HFFc6 (cell line): ENCODE results near the gene INPP5J. TPM values are rescaled to one million over a fixed set of nuclear protein-coding genes. Genes with fewer than 3 reads are reported as not detected.
A peak's percentile ranks its signal among the peaks of the same experiment; 100 is the strongest.
"Not testable (repeated sequence)": the region's sequence is repeated elsewhere in the genome, so short reads cannot be mapped to it uniquely, and the experiment has no call there.

Source experiments
- DNase-seq: peaks from one replicate; pipeline ENCODE4 v3.0.0-alpha.2; 2018
- H3K27ac Mint-ChIP-seq: 2 replicates; pipeline ENCODE4 v1.8.0; 2020; ENCODE audit warnings: mild to moderate bottlenecking, mixed read lengths
- H3K27me3 Mint-ChIP-seq: 2 replicates; pipeline ENCODE4 v1.8.0; 2021; ENCODE audit warnings: mild to moderate bottlenecking, moderate library complexity, mixed read lengths; ENCODE audit not compliant: insufficient read depth
- H3K36me3 Mint-ChIP-seq: 2 replicates; pipeline ENCODE4 v1.8.0; 2021; ENCODE audit warnings: low read depth, mixed read lengths
- H3K4me1 Mint-ChIP-seq: 2 replicates; pipeline ENCODE4 v1.8.0; 2020; ENCODE audit warnings: low read depth, mixed read lengths
- H3K4me3 Mint-ChIP-seq: 2 replicates; pipeline ENCODE4 v1.8.0; 2020; ENCODE audit warnings: mild to moderate bottlenecking, moderate library complexity, mixed read lengths
- H3K9me3 Mint-ChIP-seq: 2 replicates; pipeline ENCODE4 v1.8.0; 2020; ENCODE audit warnings: mild to moderate bottlenecking, mixed read lengths
- CTCF ChIP-seq: fragments of 200-600 bp; sonication (generic); IDR thresholded peaks from 2 replicates; pipeline ENCODE4 v1.5.0; 2021; ENCODE audit warnings: antibody characterized with exemption, mild to moderate bottlenecking
- total RNA-seq, 6 experiments: library from RNA; stranded (reverse); fragmentation: NEBNext Ultra II Directional; extraction: Animal tissue kit (Norgen Biotek cat#: 25700); gene quantifications; 2 replicates in 1 of 6; 3 replicates in 5 of 6; pipeline ENCODE4 v1.2.3, GENCODE V29; 2021

Gene INPP5J
- total RNA-seq, 6 experiments from 2014 or later: 0.69 to 1.6 (median 1.0) TPM

GRCh38 chr22:31161386-31161785 is 38.6 kb downstream of the INPP5J start:
- no peak for DNase-seq
- Mint-ChIP-seq H3K9me3 (no peaks in the 10 kb centered on the region), H3K36me3 (peaks cover 23% of the 10 kb centered on the region), H3K4me1 (peaks cover 38% of the 10 kb centered on the region), H3K27me3 (no peaks in the 10 kb centered on the region), H3K27ac (peak overlapping the region; percentile 94; the same call in 1 of the 2 replicates), H3K4me3 (peak overlapping the region; percentile 98)
- no peak for TF ChIP-seq CTCF

- DNase-seq: no peak
- H3K36me3 Mint-ChIP-seq: peaks cover 23% of the 10 kb centered on the region
- no peaks in the 10 kb centered on the region for H3K9me3 Mint-ChIP-seq
- peak overlapping the region; percentile 21; the same call in 1 of the 2 replicates for H3K27ac Mint-ChIP-seq
- H3K4me1 Mint-ChIP-seq: peaks cover 37% of the 10 kb centered on the region
- H3K27me3 Mint-ChIP-seq: no peaks in the 10 kb centered on the region; the same call in 1 of the 2 replicates
- H3K4me3 Mint-ChIP-seq: peak overlapping the region; percentile 98
- peak; percentile 59 for TF ChIP-seq CTCF
Observed at GRCh38 chr22:31162015-31162765, 39.4 kb downstream of the INPP5J start.

GRCh38 chr22:31170971-31171370 is 48.2 kb downstream of the INPP5J start:
- H3K4me1 Mint-ChIP-seq: peaks cover 47% of the 10 kb centered on the region
- H3K27ac Mint-ChIP-seq: no peak overlapping the region
- no peaks in the 10 kb centered on the region; the same call in none of the 2 replicates for H3K27me3 Mint-ChIP-seq
- 0 out of 2 replicates have a peak, but pooled peaks have one; percentile 8 for TF ChIP-seq CTCF
- H3K4me3 Mint-ChIP-seq: no peak overlapping the region
- no peaks in the 10 kb centered on the region for H3K9me3 Mint-ChIP-seq
- no peak for DNase-seq
- H3K36me3 Mint-ChIP-seq: peaks cover 17% of the 10 kb centered on the region

- Mint-ChIP-seq H3K36me3 (peaks cover 18% of the 10 kb centered on the region), H3K4me1 (peaks cover 51% of the 10 kb centered on the region), H3K27ac (peak overlapping the region; percentile 97)
- DNase-seq, H3K27me3 Mint-ChIP-seq, H3K9me3 Mint-ChIP-seq, H3K4me3 Mint-ChIP-seq: not testable (repeated sequence)
Observed at GRCh38 chr22:31171734-31172133, 49.0 kb downstream of the INPP5J start.

- peaks cover 59% of the 10 kb centered on the region for H3K4me1 Mint-ChIP-seq
- H3K4me3 Mint-ChIP-seq: peak overlapping the region; percentile 76
- peaks cover 14% of the 10 kb centered on the region for H3K36me3 Mint-ChIP-seq
- H3K9me3 Mint-ChIP-seq: no peaks in the 10 kb centered on the region
- no peaks in the 10 kb centered on the region; the same call in 1 of the 2 replicates for H3K27me3 Mint-ChIP-seq
- peak; percentile 90 for DNase-seq
- H3K27ac Mint-ChIP-seq: peak overlapping the region; percentile 97
- no peak for TF ChIP-seq CTCF
Observed at GRCh38 chr22:31173386-31174145, 50.8 kb downstream of the INPP5J start.

GRCh38 chr22:31176923-31177322 is 54.2 kb downstream of the INPP5J start:
- H3K27me3 Mint-ChIP-seq: no peaks in the 10 kb centered on the region; the same call in 1 of the 2 replicates
- H3K4me1 Mint-ChIP-seq: peaks cover 59% of the 10 kb centered on the region
- TF ChIP-seq CTCF: no peak
- DNase-seq: no peak
- peaks cover 12% of the 10 kb centered on the region for H3K36me3 Mint-ChIP-seq
- H3K27ac Mint-ChIP-seq: peak overlapping the region; percentile 86
- peak overlapping the region; percentile 46 for H3K4me3 Mint-ChIP-seq
- H3K9me3 Mint-ChIP-seq: no peaks in the 10 kb centered on the region
